Head of caudate nucleus (tissue), 42 donors: ENCODE results near the gene LHX4.

Experiments
- DNase-seq, 42 donors: peaks; one replicate each; pipeline versions ENCODE4 v3.0.0 to v3.0.0-alpha.2; 2020 to 2021; ENCODE audit warnings: mixed read lengths in 7 of 42
- intact Hi-C: fragments of 100-400 bp; cut with DNase I; formaldehyde crosslinking; loops from one replicate; pipeline ENCODE4 v1.15.0; 2022

LHX4 gene

DNA sequence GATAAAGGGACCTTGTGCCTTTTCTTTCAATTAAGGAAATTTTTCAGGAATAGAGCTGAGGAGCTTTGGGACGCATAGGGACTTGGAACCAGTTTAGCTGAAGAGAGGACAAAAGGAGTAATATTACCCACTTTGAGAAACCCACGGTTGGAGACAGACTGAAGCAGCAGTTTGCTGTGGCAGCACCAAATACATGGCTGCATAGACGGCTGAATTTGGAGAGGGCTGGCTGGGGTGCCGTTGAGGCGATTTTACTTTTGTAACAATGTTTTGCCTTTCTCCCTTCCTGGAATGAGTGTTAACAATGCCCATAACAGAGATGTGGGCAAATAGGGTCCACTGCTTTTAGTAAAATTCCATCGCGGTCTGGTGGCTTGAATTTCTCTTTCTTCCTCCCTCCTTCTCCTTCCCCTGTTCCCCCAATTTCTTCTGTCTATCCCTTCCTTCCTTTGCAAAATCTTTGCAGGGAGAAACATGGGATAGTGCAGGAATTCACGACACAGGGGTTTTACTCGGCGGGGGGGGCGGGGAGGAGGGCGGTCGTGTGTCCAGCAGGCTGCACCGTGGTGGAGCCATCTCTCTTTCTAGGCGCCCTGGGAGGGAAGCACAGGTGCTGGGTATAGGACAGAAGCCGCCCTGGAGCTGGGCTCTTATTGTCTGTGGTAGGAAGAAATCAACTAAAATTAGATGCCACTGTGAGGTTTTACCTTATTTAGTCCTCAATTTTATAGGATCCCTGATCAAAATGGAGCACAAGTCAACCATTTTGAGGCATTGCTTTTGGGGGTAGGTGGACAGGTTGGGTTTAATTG is 6.8 kb downstream of the LHX4 start:
- intact Hi-C loops: no loop called here
- DNase-seq: no peak

DNA sequence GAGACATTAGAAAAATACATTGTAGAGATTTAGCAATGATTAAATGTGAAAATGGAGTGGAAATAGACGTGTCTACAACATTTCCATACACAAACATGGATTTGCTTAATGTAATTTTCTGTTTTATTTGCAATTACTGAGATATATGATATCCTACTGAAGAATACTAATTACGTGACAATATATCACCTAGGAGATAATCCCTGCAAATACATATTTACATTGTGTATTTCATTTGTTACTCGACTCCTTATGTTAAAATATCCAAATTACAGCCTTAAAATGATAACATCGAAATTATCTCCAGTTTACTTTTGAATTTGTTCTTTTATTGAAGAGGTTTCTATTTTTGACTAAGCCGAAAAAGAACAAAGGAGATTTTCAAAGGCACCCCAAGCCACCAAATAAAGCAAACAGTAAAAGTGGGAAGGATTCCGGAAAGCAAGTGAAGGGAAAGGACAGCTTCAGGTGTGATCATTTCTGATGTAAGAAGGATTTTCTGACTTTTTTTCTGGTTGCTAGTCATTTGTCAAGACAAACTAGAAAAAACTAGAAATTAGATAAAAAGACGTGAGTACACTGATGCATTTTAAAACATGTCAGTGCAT is 7.9 kb downstream of the LHX4 start:
- intact Hi-C loops: no loop called here
- DNase-seq: no peak

DNA sequence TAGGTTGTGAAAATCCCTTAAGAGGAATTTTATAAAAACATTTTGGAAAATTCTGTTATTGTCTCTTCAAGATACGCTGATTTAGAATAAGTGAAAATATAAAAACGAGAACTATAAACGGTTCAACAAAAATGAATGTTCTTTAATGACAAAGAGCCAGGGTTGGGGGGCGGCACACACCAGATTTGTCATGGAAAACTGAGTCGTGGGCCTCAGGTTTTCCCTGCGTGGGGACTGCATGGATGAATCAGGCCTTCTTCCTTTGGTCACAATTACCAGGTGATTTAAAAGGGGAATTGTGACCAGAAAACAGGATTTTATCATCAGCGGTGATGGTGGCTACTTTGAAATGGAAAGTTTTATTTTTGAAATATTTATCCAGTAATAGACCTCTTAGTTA is 8.6 kb downstream of the LHX4 start:
- intact Hi-C loops: no loop called here
- no peak for DNase-seq

DNA sequence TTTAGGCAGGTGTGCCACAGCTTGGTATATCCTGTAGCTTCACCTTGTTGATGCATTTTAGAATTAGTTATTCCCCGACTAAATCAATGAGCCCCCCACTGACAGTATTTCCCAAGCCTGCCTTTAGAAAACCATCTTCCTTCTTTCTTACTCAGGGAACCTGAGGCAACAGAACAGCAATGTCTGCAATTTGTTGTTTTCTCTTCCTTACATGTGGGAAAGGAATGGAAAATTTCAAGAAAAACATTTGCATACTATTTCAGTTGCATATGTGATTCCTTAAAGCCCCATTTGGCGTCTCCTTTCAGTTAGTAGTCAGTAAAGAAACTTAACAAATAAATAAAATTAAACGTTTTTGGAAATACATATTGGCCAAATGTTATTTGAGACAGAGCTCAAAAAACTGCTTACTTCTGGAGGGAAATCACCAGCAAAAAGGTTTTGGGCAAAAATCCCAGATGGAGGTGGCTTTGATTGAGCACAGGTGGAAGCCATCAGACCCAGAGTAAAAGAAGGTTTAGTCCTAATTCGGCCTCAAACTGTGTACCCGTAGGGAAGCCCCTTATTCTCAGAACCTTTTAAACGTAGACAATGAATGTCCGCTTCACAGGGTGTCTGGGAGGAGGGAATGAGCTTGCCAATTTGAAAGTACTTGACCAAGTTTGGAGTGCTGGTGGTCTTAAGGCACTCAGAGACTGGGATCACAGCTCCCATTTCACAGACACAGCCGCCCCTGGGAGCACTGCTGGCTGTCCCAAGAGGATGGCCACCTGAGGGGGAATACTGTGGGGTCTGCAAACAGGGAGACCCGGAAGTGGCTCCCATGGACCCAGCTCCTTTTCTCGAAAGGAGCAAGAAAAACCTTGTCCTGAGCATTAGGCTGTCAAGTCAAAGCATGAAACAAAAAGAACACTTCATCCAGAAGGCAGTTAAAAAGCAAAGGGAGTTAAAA is 9.4 kb downstream of the LHX4 start:
- intact Hi-C loops: no loop called here
- no peak for DNase-seq

DNA sequence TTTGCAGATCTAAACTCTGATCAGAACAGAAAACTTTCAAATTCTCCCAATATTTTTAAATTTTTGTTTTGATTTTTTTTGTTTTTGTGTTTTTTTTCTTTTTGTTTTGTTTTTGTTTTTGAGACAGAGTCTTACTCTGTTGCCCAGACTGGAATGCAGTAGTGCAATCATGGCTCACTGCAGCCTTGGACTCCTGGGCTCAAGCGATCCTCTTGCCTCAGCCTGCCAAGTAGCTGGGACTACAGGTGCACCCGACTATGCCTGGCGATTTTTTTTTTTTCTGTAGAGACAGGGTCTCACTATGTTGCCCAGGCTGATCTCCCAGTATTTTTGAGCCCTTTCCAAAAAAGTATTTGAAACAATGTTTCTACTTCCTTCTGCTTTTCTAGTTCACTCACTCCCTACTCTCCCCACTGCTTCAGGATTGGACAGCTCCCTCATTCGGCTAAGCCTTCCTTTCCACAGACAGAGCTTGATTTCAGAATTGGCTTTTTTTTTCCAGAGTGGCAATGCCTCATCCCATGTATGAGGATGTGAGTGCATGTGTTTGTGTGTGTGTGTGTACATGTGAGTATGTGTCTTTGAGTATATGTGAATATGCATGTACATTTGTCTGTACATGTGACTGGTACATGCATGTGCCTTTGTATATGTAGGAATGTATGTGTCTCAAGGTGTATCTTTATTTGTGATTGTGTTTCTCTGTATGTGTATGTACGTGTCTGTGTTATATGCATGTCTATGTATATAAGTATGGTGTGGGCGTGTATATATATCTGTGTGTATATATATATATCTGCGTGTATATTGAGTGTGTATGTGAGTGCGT is 11.9 kb downstream of the LHX4 start:
- DNase-seq: no peak
- intact Hi-C loops: no loop called here

DNA sequence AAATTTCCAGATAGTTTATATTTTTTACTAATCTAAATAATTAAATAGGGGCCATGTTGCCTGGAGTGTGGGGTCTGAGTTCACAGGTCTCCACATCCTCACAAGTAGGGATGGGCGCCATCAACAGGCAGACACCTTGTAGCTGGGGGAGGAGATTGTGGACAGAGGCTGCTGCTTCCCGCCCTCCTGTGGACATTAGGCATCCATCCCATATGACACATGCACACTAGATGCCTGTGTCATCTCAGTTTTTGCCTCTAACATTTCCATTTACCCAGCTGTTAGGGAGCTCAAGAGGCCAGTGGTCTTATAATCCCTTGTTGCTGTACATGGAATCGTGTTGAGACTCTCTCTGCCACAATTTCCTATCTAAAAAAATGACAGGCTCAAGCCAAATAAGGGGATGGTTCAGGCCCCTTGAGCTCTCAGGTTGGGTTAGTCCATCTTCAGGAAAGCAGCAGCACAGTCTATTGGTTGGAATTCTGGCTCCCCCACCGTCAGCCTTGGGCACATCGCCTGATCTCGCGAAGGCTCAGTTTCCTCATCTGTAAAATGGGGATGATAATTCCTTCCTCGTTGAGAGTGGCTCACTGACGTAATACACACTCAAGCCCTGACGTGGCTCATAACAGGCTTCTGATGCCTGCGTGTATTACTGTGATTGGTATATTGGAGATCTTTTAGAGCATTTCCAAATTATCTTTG is 13.6 kb downstream of the LHX4 start:
- DNase-seq: no peak
- intact Hi-C loops: no loop called here

DNA sequence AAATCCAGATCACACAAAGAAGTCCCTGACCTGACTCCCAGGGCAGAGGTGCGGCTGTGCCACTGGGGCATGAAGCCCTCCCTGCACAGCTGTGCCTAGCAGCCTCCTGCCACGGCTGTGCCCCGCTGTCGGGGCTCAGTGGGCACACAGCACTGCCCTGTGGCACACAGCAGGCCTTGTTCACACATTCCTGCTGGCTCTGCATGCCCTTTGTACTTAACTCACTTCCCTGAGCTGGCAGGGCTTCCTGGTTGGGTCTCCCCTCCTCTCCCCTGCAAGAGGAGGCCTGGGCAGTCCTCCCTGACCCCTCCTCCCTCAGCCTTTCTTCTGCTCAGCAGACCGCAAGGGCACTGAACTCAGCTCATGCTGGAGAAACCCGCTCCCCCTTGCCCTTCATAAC is 14.8 kb downstream of the LHX4 start:
- intact Hi-C loops: no loop called here
- DNase-seq: no peak

DNA sequence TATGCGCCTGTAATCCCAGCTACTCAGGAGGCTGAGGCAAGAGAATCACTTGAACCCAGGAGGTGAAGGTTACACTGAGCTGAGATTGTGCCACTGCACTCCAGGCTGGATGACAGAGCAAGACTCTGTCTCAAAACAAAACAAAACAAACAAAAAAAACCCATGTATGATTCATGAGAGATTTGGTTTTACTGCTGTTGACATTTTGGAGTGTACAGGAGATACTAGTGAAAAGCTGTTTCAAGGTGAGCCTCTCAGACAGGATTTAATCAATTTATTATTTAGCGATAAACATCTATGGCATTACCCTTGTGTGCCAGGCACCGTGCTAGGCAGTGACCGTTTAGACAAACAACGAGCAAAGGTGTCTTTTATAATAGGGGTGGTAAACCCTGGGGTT is 16.5 kb downstream of the LHX4 start:
- intact Hi-C loops: no loop called here

DNA sequence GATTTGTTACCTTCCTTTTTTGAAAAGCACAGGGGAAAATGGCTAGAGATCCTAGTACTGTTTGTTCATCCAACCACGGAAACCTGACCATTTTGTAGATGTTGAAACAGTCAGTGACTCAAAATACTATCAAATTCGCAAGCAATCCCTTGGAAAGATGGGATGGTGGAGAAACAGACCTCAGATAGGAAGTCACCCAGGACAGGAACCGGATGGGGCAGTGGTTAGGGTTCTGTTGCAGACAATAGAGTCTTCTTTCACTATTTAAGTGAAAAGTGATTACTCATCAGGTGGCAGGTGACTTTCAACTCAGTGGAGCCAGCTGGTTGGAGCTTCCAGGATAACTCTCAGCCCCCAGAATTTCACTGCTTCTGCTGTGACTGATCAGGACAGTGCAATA is 17.0 kb downstream of the LHX4 start:
- intact Hi-C loops: no loop called here
- no peak for DNase-seq

More for the DNA sequence above, 16.5 kb downstream of the LHX4 start:
- DNase-seq: no peak

DNA sequence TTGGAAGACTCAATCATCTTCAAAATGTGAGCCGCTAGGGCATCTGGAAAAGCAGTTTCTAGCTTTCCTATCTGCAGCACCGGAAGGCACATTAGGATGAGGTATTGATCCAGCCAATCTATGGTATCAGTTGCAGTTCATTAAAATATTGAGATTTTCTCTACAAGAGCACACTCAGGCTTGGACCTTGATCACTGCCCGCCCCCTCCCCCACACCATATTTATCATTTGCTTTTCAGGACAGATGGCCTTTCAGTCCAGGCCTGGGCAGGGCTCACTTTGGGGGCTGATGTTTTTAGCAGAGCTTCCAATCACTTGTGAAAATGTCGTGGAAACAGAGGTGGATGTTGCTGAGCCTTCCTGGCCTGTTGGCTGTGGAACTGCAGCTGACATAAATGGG is 17.5 kb downstream of the LHX4 start:
- intact Hi-C loops: no loop called here
- no peak for DNase-seq

DNA sequence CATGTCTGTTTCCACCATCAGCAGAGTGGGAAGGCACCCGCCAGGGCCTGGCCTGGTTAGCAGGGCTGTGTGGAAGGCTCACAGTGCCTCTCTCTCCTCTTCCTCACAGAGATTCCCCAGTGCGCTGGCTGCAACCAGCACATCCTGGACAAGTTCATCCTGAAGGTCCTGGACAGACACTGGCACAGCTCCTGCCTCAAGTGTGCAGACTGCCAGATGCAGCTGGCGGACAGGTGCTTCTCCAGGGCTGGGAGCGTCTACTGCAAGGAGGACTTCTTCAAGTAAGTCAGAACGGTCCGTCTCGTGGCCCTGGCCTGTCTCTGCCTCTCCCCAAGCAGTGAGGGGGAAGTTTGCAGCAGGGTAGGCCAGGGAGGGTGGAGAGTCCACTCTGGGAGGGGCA is 18.1 kb downstream of the LHX4 start:
- intact Hi-C loops: no loop called here
- no peak for DNase-seq

DNA sequence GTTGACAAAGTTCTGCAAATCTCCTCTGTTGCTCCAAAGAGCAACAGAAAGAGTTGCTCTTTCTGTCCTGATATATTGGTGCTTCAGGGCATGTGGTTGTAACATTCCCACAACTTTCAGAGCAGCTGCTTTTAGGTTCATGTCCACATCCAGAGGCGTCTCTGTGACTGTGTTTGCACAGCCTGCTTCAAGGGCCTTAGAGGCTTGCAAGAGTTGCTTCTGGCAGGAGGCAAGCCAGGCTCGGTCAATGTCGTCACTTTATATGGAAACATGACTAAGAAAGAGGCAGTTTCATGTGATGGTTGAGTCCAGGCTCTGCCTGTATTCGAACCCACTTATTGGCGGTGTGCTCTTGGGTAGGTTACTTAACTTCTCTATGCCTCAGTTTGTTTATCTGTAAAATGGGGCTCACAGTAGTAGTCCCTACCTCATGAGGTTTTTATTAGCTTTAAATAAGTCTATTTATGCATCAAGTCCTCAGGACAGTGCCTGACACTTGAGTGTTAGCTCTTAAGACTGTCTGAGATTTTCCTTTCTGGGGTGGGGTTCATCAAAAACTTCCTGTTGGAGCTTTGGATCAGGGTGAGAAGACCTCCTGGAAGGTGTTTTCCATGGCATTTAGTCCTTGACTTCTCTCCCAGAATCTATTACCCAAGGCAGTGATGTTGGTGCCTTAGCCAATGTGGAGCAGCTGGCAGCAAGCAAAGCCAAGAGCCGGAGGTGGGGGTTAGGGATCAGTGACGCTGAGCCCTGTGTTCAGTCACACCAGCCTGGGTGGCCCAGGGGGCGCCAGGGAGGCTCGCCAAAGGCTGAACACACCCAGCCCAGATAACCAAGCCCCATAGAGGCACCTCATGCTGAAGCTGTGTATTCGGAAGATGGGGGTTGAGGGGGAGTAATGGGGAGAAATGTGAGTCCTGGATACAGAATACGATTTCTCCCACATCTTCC is 18.9 kb downstream of the LHX4 start:
- no peak for DNase-seq
- intact Hi-C loops: no loop called here

DNA sequence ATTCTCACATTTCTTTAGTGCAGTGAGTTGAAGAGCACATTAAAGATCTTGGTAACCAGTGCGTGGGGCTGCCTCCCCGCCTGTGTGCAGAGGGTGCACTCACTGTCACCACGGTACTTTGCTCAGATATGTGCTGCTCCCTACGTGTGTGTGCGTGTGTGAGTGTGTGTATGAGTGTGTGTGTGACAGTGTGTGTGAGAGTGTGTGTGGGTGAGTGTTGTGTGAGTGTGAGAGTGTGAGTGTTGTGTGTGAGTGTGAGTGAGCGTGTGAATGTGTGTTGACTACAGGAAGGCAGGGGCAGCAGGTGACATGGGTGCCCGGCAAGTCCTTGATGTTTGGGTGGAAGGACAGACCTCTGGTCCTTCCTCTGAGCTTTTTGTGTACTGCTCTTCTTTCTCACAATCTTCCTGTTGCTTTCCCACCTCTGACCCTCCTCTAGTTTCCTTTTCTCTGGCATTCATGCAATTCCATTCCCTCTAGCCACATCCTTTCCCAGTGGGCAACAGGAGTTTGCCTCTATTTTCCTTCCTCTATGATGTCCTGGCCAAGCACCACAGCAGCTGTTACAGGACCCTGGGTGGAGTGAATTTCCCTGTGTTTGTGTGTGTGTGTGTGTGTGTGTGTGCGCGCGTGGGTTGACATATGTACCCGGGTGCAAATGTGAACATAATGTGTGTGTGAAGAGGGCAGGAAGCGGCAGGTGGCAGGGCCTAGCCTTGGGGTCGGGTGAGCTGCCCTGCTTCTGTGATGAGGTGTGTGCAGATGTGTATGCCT is 19.8 kb downstream of the LHX4 start:
- DNase-seq: peak in 1 of 42 donors; percentile 22
- intact Hi-C loops: loop anchor here (10.0 kb wide), 1 partner anchor 235 kb away; no protein-coding TSS in a partner anchor

DNA sequence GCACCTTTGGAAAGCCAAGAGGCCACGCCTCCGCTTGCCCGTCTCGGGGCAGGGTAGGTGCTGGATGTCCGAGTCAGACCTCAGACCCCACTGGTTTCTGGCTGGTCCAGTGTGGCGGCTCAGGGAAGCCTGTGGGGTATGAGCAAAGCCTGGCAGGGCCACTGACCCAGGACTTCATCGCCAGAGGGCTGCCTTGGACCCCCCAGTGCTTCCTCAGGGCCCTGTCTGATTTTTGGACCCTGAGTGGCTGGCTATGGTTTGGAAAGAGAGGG is 20.4 kb downstream of the LHX4 start:
- no peak for DNase-seq
- intact Hi-C loops: loop anchor here (10.0 kb wide), 1 partner anchor 234 kb away; no protein-coding TSS in a partner anchor

DNA sequence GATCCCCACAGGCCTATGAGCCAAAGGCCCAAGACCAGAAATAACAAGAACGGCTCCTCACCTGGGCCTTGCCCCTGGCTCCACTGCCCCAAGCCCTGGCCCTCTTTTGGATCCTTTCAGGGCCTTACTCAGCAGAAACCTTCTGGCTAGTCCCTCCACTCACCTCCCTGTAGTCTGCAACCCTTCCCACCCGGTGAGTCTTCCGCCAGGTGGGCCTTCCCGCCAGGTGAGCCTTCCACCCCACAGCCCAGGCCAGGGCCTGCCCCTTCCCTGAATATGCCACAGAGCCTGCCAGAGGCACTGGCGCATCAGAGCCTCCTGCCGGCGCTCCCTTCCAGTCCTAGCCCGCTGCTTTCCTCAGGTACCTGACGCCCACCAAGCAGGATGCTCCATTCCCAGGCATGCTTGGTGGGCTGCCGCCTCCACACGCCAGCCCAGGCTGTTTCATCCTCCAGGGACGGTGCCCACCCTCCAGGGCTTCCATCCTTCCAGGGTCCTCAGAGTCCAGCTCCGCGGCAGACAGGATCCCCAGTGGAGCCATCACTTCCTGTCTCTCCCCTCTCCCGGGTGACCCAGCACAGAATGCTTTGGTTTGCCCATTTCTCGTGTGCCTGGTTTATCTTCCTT is 20.9 kb downstream of the LHX4 start:
- intact Hi-C loops: loop anchor here (10.0 kb wide), 1 partner anchor 234 kb away; no protein-coding TSS in a partner anchor
- no peak for DNase-seq
